ENCODE data around the gene TREM1.
A peak's percentile ranks its signal among the peaks of the same experiment; 100 is the strongest.
"Not testable (repeated sequence)": the region's sequence is repeated elsewhere in the genome, so short reads cannot be mapped to it uniquely, and the experiment has no call there.

The TREM1 gene

GRCh38 chr6:41257369-41258195, 28.9 kb downstream of the TREM1 start:
- DNase-seq = peak; percentile 32

GRCh38 chr6:41256383-41256782, 30.1 kb downstream of the TREM1 start:
- no peak for DNase-seq

- no peak for DNase-seq
Measured at GRCh38 chr6:41255638-41256246, 30.7 kb downstream of the TREM1 start.

- DNase-seq = no peak
Measured at GRCh38 chr6:41255110-41255509, 31.4 kb downstream of the TREM1 start.

- DNase-seq = no peak
Measured at GRCh38 chr6:41252401-41253169, 33.9 kb downstream of the TREM1 start.

- DNase-seq = no peak
Measured at GRCh38 chr6:41247882-41248705, 38.4 kb downstream of the TREM1 start.

GRCh38 chr6:41247288-41247865, 39.1 kb downstream of the TREM1 start:
- DNase-seq = no peak

- DNase-seq = not testable (repeated sequence)
Measured at GRCh38 chr6:41246529-41246928, 40.0 kb downstream of the TREM1 start.

GRCh38 chr6:41239467-41240159, 46.9 kb downstream of the TREM1 start:
- no peak for DNase-seq

- DNase-seq = no peak
Measured at GRCh38 chr6:41237128-41237527, 49.4 kb downstream of the TREM1 start.

- DNase-seq = no peak
Measured at GRCh38 chr6:41236276-41236675, 50.2 kb downstream of the TREM1 start.

GRCh38 chr6:41232667-41233066, 53.8 kb downstream of the TREM1 start:
- DNase-seq = no peak

- DNase-seq = no peak
Measured at GRCh38 chr6:41231246-41231645, 55.2 kb downstream of the TREM1 start.

GRCh38 chr6:41229721-41230120, 56.8 kb downstream of the TREM1 start:
- DNase-seq = no peak

- no peak for DNase-seq
Measured at GRCh38 chr6:41228616-41229015, 57.9 kb downstream of the TREM1 start.

GRCh38 chr6:41228096-41228495, 58.4 kb downstream of the TREM1 start, which contains the start of gene TREML4:
Gene TREML4 (plus strand): TSS chr6:41228349. CDS start chr6:41228428, 79 bp downstream.
- DNase-seq = no peak

GRCh38 chr6:41226752-41227151, 59.7 kb downstream of the TREM1 start:
- no peak for DNase-seq

GRCh38 chr6:41224800-41225199, 61.7 kb downstream of the TREM1 start:
- no peak for DNase-seq
